ENCODE measurements around the gene CACNA1F. TPM values are rescaled to one million over a fixed set of nuclear protein-coding genes. Genes with fewer than 3 reads are reported as not detected.

CACNA1F gene
- total RNA-seq, 4 donors from 2014 or later = under 0.01 to 0.42 (median 0.06) TPM

DNA sequence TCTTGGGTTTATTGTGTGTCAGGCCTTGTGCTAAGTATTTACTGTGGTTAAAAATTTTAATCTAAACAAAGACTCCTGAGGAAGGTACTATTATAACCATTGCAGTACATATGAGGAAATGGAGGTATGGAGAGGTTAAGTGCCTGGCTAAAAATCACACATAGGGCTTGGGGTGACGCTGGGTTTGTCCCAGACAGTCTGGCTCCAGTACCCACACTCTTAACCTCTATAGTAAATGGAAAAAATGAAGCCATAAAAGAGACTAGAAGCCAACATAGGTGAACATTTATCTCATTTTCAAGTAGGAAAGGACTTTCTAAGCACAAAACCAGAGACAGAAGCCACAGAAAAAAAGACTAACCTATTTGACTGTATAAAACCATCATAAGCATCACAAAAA is 29.5 kb upstream of the CACNA1F start:
- 50% methylated on average over 1 of the region's 1 CpG for WGBS
- H3K4me1 ChIP-seq = no peaks in the 10 kb centered on the region
- intact Hi-C loops (cut with DNase I) = loop anchor here (5.0 kb wide), 1 partner anchor 70 kb away; no protein-coding TSS in a partner anchor
- no peak overlapping the region for H3K27ac ChIP-seq (replicated peaks in 1 of 4)
- no peak overlapping the region for H3K4me3 ChIP-seq
- H3K36me3 ChIP-seq = no peaks in the 10 kb centered on the region
- DNase-seq (ENCODE audit: extremely low spot score) = no peak
- TF ChIP-seq POLR2A (IDR thresholded peaks at IDR 0.05; ENCODE audit: low read depth) (no peak), POLR2AphosphoS5 (IDR thresholded peaks at IDR 0.05) (no peak), EP300 (IDR thresholded peaks at IDR 0.05) (no peak)
- TF ChIP-seq, protein P1, sequence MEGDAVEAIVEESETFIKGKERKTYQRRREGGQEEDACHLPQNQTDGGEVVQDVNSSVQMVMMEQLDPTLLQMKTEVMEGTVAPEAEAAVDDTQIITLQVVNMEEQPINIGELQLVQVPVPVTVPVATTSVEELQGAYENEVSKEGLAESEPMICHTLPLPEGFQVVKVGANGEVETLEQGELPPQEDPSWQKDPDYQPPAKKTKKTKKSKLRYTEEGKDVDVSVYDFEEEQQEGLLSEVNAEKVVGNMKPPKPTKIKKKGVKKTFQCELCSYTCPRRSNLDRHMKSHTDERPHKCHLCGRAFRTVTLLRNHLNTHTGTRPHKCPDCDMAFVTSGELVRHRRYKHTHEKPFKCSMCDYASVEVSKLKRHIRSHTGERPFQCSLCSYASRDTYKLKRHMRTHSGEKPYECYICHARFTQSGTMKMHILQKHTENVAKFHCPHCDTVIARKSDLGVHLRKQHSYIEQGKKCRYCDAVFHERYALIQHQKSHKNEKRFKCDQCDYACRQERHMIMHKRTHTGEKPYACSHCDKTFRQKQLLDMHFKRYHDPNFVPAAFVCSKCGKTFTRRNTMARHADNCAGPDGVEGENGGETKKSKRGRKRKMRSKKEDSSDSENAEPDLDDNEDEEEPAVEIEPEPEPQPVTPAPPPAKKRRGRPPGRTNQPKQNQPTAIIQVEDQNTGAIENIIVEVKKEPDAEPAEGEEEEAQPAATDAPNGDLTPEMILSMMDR (IDR thresholded peaks at IDR 0.05) = no peak
- no peaks in the 10 kb centered on the region for H3K27me3 ChIP-seq
- no peaks in the 10 kb centered on the region for H3K9me3 ChIP-seq

DNA sequence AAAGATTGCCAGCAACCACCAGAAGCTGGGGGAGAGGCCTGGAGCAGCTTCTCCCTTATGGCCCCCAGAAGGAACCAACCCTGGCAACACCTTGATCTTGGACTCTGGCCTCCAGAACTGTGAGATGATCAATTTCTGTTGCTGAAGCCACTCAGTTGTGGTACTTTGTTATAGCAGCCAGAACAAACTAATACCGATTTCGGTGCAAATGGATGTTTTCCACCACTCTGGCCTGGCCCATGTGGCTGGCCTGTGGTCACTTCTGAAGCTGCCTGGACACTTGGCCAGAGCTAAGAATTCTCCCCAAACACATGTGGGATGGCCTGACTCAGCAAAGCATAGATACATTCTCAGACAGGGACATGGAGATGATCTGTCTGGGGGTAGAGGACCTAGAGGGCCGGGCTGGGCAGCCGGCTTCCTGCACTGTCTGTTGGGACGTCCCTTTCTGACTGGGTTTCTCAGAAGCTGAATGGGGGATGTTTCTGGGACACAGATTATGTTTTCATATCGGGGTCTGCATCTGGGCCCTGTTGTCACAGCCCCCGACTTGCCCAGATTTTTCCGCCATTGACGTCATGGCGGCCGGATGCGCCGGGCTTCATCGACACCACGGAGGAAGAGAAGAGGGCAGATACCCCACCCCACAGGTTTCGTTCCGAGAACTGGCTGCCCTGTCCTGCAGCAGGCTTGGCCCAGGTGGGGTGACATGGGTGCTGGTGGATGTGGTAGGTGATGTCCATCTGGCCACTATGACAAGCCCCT is 27.3 kb upstream of the CACNA1F start:
- intact Hi-C loops (cut with DNase I) = loop anchor here (5.0 kb wide), 1 partner anchor 68 kb away; no protein-coding TSS in a partner anchor
- H3K27me3 ChIP-seq = no peaks in the 10 kb centered on the region
- H3K4me1 ChIP-seq = no peaks in the 10 kb centered on the region
- no peak overlapping the region for H3K4me3 ChIP-seq
- H3K9me3 ChIP-seq = no peaks in the 10 kb centered on the region
- no peak overlapping the region for H3K27ac ChIP-seq (replicated peaks in 1 of 4)
- TF ChIP-seq EP300 (IDR thresholded peaks at IDR 0.05) (no peak), POLR2AphosphoS5 (IDR thresholded peaks at IDR 0.05) (no peak), POLR2A (IDR thresholded peaks at IDR 0.05; ENCODE audit: low read depth) (no peak)
- TF ChIP-seq, protein P1 (IDR thresholded peaks at IDR 0.05) = no peak
- DNase-seq (ENCODE audit: extremely low spot score) = no peak
- no peaks in the 10 kb centered on the region for H3K36me3 ChIP-seq
- WGBS = 85% methylated on average over 9 of the region's 17 CpGs

DNA sequence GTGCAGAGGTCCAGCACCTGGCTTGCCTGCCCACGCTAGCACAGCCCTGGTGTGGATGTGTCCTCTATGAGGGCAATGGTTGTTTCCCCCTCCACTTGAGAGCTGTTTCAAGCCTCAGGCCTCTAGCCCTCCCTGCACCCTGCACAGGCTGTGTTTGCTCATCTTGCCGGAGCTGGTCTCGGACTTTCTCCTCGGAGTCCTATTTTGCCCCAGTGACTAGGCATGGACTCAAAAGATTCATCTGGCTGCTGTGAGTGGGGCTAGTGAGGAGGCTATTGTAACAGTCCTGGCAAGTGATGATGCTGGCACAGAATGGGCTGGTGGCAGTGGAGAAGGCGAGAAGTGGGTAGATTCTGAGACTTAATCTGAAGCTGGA is 25.6 kb upstream of the CACNA1F start:
- Histone ChIP-seq H3K27me3 (no peaks in the 10 kb centered on the region), H3K27ac (replicated peaks in 1 of 4) (no peak overlapping the region), H3K4me1 (no peaks in the 10 kb centered on the region), H3K9me3 (no peaks in the 10 kb centered on the region), H3K36me3 (no peaks in the 10 kb centered on the region), H3K4me3 (no peak overlapping the region)
- no peak for DNase-seq (ENCODE audit: extremely low spot score)
- TF ChIP-seq, protein P1 (IDR thresholded peaks at IDR 0.05) = no peak
- TF ChIP-seq POLR2A (IDR thresholded peaks at IDR 0.05; ENCODE audit: low read depth) (no peak), POLR2AphosphoS5 (IDR thresholded peaks at IDR 0.05) (no peak), EP300 (IDR thresholded peaks at IDR 0.05) (no peak)
- WGBS = 88% methylated on average over 4 of the region's 5 CpGs
- intact Hi-C loops (cut with DNase I) = no loop called here

DNA sequence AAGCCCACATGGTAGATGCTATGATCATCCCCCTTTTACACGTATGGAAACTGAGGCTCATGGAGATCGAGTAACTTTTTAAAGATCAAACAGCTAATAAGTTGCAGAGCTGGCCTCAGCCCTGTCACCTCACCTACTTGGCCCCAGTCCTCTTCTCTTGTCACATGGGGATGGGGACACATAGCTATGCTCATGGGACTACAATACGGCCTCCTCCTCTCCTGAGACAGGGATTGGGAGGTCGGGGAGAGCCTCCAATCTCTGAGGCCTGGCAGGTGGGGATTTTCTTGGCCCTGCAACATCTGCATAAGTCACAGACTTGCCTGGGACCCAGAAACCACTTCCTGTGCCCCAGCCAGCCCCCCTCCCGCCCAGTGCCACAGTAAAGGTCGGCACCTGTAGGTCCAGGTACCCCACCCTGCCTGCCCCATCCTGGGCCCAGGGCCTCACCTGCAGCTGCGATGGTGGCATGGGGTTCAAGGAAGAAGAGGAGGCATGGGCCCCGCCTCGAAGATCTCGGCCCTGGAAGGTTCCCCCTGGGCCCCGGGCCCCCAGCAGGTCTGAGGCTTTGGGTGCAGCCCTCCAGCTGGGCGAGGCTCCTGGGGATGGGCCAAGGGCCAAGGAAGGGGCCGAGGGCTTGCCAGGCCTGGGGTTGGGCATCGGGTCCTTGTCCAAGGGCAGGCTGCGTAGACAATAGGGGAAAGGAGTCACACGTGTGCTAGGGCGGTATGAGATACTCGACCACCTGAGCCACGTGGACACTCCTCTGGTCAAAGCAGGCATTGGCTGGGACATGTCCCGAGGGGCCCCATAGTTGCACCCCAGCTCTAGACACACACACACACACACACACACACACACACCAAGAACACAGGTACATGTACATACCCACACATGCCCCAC is 25.0 kb upstream of the CACNA1F start:
- Histone ChIP-seq H3K4me3 (no peak overlapping the region), H3K36me3 (no peaks in the 10 kb centered on the region), H3K9me3 (no peaks in the 10 kb centered on the region), H3K27me3 (no peaks in the 10 kb centered on the region), H3K27ac (replicated peaks in 1 of 4) (no peak overlapping the region), H3K4me1 (no peaks in the 10 kb centered on the region)
- WGBS = 62% methylated on average over 9 of the region's 20 CpGs
- TF ChIP-seq, protein P1 (IDR thresholded peaks at IDR 0.05) = no peak
- TF ChIP-seq POLR2AphosphoS5 (IDR thresholded peaks at IDR 0.05) (no peak), EP300 (IDR thresholded peaks at IDR 0.05) (no peak), POLR2A (IDR thresholded peaks at IDR 0.05; ENCODE audit: low read depth) (no peak)
- DNase-seq (ENCODE audit: extremely low spot score) = no peak
- intact Hi-C loops (cut with DNase I) = no loop called here
